GM19351 (cell line): ENCODE results near the gene HIVEP3.

ENCODE experiments used
- ATAC-seq: cut with Tn5 transposase; IDR thresholded peaks from one replicate; pipeline ENCODE4 v1.9.1; 2021; ENCODE audit warnings: mild to moderate bottlenecking, moderate library complexity; ENCODE audit not compliant: unreplicated experiment

HIVEP3 gene

GRCh38 chr1:41621791-41622190, 296.9 kb downstream of the HIVEP3 start:
- no peak for ATAC-seq

GRCh38 chr1:41621256-41621655, 297.5 kb downstream of the HIVEP3 start:
- no peak for ATAC-seq

GRCh38 chr1:41620365-41621169, 298.2 kb downstream of the HIVEP3 start:
- ATAC-seq, result no peak

- ATAC-seq, result no peak
These were observed 299.0 kb downstream of the HIVEP3 start for GRCh38 chr1:41619511-41620364.

GRCh38 chr1:41618871-41619270, 299.9 kb downstream of the HIVEP3 start:
- ATAC-seq, result no peak

- ATAC-seq, result no peak
These were observed 300.5 kb downstream of the HIVEP3 start for GRCh38 chr1:41618066-41618825.

GRCh38 chr1:41617336-41617735, 301.4 kb downstream of the HIVEP3 start:
- ATAC-seq, result no peak

- ATAC-seq, result no peak
These were observed 302.2 kb downstream of the HIVEP3 start for GRCh38 chr1:41616563-41616962.

GRCh38 chr1:41615981-41616380, 302.7 kb downstream of the HIVEP3 start:
- ATAC-seq, result no peak

- ATAC-seq, result no peak
These were observed 303.4 kb downstream of the HIVEP3 start for GRCh38 chr1:41615316-41615715.

GRCh38 chr1:41614818-41615217, 303.9 kb downstream of the HIVEP3 start:
- no peak for ATAC-seq

GRCh38 chr1:41613689-41614574, 304.8 kb downstream of the HIVEP3 start:
- no peak for ATAC-seq

- ATAC-seq, result no peak
These were observed 305.8 kb downstream of the HIVEP3 start for GRCh38 chr1:41612953-41613352.

- no peak for ATAC-seq
These were observed 306.7 kb downstream of the HIVEP3 start for GRCh38 chr1:41611932-41612450.

- ATAC-seq, result no peak
These were observed 307.4 kb downstream of the HIVEP3 start for GRCh38 chr1:41611068-41611931.

GRCh38 chr1:41610361-41610760, 308.4 kb downstream of the HIVEP3 start:
- no peak for ATAC-seq

GRCh38 chr1:41609166-41609883, 309.4 kb downstream of the HIVEP3 start:
- ATAC-seq, result no peak

GRCh38 chr1:41608211-41608610, 310.5 kb downstream of the HIVEP3 start:
- ATAC-seq, result no peak
